ENCODE data around the gene TSHZ2. TPM values are rescaled to one million over a fixed set of nuclear protein-coding genes. Genes with fewer than 3 reads are reported as not detected.

Gene TSHZ2
- total RNA-seq, 1 donor from 2014 or later: 19.8 TPM

- no peak for DNase-seq (ENCODE audit: low spot score)
- no peak overlapping the region for H3K27ac Mint-ChIP-seq
- H3K36me3 Mint-ChIP-seq (ENCODE audit: low read depth): no peaks in the 10 kb centered on the region
- H3K4me3 Mint-ChIP-seq (ENCODE audit: low read depth): no peak overlapping the region
- no peaks in the 10 kb centered on the region for H3K27me3 Mint-ChIP-seq (ENCODE audit: low read depth)
- H3K9me3 Mint-ChIP-seq: no peaks in the 10 kb centered on the region
- H3K4me1 Mint-ChIP-seq (ENCODE audit: low read depth): peaks cover 10% of the 10 kb centered on the region
- intact Hi-C loops (cut with micrococcal nuclease): no loop called here
Measured at GRCh38 chr20:53208110-53208832, 236.1 kb downstream of the TSHZ2 start.

- no peak for DNase-seq (ENCODE audit: low spot score)
- Mint-ChIP-seq H3K27ac (no peak overlapping the region), H3K4me3 (ENCODE audit: low read depth) (no peak overlapping the region), H3K9me3 (no peaks in the 10 kb centered on the region), H3K4me1 (ENCODE audit: low read depth) (peaks cover 18% of the 10 kb centered on the region), H3K36me3 (ENCODE audit: low read depth) (no peaks in the 10 kb centered on the region), H3K27me3 (ENCODE audit: low read depth) (no peaks in the 10 kb centered on the region)
- intact Hi-C loops (cut with micrococcal nuclease): no loop called here
Measured at GRCh38 chr20:53210041-53210440, 237.9 kb downstream of the TSHZ2 start.

- Mint-ChIP-seq H3K36me3 (ENCODE audit: low read depth) (no peaks in the 10 kb centered on the region), H3K27ac (no peak overlapping the region), H3K27me3 (ENCODE audit: low read depth) (no peaks in the 10 kb centered on the region), H3K4me1 (ENCODE audit: low read depth) (peaks cover 22% of the 10 kb centered on the region), H3K9me3 (no peaks in the 10 kb centered on the region), H3K4me3 (ENCODE audit: low read depth) (no peak overlapping the region)
- no peak for DNase-seq (ENCODE audit: low spot score)
- intact Hi-C loops (cut with micrococcal nuclease): no loop called here
Measured at GRCh38 chr20:53210931-53211330, 238.8 kb downstream of the TSHZ2 start.

DNA sequence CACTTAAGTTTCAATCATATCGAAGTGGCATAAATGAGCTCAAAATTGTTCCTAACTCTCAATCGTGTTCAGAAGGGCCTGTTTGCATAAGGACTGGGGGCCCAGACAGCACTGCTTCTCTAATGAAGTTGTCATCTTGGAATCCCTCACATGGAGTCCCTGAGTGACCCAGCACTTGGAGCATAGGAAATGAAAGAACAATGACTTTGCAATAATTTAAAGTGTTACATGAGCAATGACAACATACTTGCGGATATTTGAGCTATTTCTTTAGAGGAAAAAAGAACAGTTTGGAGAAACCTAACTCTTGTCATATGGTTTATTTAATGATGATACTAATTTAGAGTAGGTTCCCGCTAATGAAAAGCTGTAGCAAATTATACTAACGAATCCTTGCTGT lies 239.9 kb downstream of the TSHZ2 start:
- H3K27ac Mint-ChIP-seq: no peak overlapping the region
- H3K4me3 Mint-ChIP-seq (ENCODE audit: low read depth): no peak overlapping the region
- H3K27me3 Mint-ChIP-seq (ENCODE audit: low read depth): no peaks in the 10 kb centered on the region
- intact Hi-C loops (cut with micrococcal nuclease): no loop called here
- no peak for DNase-seq (ENCODE audit: low spot score)
- peaks cover 28% of the 10 kb centered on the region for H3K4me1 Mint-ChIP-seq (ENCODE audit: low read depth)
- H3K36me3 Mint-ChIP-seq (ENCODE audit: low read depth): no peaks in the 10 kb centered on the region
- no peaks in the 10 kb centered on the region for H3K9me3 Mint-ChIP-seq

GRCh38 chr20:53214392-53214791 lies 242.2 kb downstream of the TSHZ2 start:
- Mint-ChIP-seq H3K4me3 (ENCODE audit: low read depth) (no peak overlapping the region), H3K4me1 (ENCODE audit: low read depth) (peaks cover 21% of the 10 kb centered on the region), H3K27me3 (ENCODE audit: low read depth) (no peaks in the 10 kb centered on the region), H3K27ac (no peak overlapping the region), H3K9me3 (no peaks in the 10 kb centered on the region), H3K36me3 (ENCODE audit: low read depth) (no peaks in the 10 kb centered on the region)
- no peak for DNase-seq (ENCODE audit: low spot score)
- intact Hi-C loops (cut with micrococcal nuclease): no loop called here

- Mint-ChIP-seq H3K4me1 (ENCODE audit: low read depth) (peaks cover 21% of the 10 kb centered on the region), H3K27ac (peak overlapping the region; percentile 60)
Measured at GRCh38 chr20:53215166-53215565, 243.0 kb downstream of the TSHZ2 start.

GRCh38 chr20:53216478-53216855 lies 244.3 kb downstream of the TSHZ2 start:
- intact Hi-C loops (cut with micrococcal nuclease): loop anchor here (2.0 to 5.0 kb wide), 6 partner anchors 69 to 974 kb away; no protein-coding TSS in a partner anchor
- Mint-ChIP-seq H3K4me3 (ENCODE audit: low read depth) (no peak overlapping the region), H3K36me3 (ENCODE audit: low read depth) (no peaks in the 10 kb centered on the region)

More at GRCh38 chr20:53215166-53215565, 243.0 kb downstream of the TSHZ2 start:
- Mint-ChIP-seq H3K27me3 (ENCODE audit: low read depth) (no peaks in the 10 kb centered on the region), H3K4me3 (ENCODE audit: low read depth) (no peak overlapping the region), H3K36me3 (ENCODE audit: low read depth) (no peaks in the 10 kb centered on the region), H3K9me3 (no peaks in the 10 kb centered on the region)
- DNase-seq (ENCODE audit: low spot score): no peak
- intact Hi-C loops (cut with micrococcal nuclease): loop anchor here (5.0 kb wide), 3 partner anchors 68 to 808 kb away; no protein-coding TSS in a partner anchor

DNA sequence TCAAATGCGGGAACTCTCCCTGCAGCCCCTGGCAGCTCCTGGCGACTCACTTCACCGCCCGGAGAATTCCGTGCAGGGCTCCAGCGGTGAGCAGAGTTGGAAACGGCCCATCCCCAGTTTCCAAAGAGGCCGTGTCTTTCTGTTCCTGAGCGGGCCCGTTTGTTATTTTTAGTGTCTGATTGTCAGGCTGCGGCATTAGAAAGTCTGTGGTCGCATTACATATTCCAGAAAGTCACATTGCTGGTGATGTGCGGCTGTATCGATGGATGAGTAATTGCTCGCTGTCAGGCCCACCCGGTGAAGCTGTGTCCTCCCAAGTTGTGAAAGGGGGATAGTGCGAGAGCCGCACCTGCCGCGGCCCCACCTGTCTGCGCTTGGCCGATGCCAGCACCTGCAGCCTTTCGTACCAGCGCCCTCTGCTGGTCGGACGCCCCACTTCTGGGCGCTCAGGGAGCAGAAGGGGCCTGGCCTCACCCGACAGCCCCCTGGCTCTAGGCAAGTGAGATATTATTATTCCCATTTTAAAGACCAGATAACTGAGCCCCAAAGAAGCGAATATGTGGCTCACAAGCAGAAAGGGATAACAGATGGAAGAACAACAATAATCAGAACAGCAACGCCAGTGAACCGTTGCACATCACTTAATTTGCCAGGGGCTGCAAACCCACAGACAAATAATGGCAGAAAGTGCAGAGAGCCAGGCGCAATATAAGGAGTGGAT lies 244.9 kb downstream of the TSHZ2 start:
- H3K27me3 Mint-ChIP-seq (ENCODE audit: low read depth): peaks cover under 1% of the 10 kb centered on the region
- intact Hi-C loops (cut with micrococcal nuclease): loop anchor here (2.0 to 5.0 kb wide), 6 partner anchors 70 to 974 kb away; no protein-coding TSS in a partner anchor
- H3K4me1 Mint-ChIP-seq (ENCODE audit: low read depth): peaks cover 23% of the 10 kb centered on the region
- no peak overlapping the region for H3K4me3 Mint-ChIP-seq (ENCODE audit: low read depth)
- no peak overlapping the region for H3K27ac Mint-ChIP-seq
- no peaks in the 10 kb centered on the region for H3K36me3 Mint-ChIP-seq (ENCODE audit: low read depth)
- DNase-seq (ENCODE audit: low spot score): peak; percentile 58
- H3K9me3 Mint-ChIP-seq: peaks cover 4% of the 10 kb centered on the region

More at GRCh38 chr20:53216478-53216855, 244.3 kb downstream of the TSHZ2 start:
- Mint-ChIP-seq H3K27me3 (ENCODE audit: low read depth) (no peaks in the 10 kb centered on the region), H3K9me3 (peaks cover 4% of the 10 kb centered on the region), H3K27ac (no peak overlapping the region), H3K4me1 (ENCODE audit: low read depth) (peaks cover 23% of the 10 kb centered on the region)
- DNase-seq (ENCODE audit: low spot score): no peak

- intact Hi-C loops (cut with micrococcal nuclease): no loop called here
- Mint-ChIP-seq H3K36me3 (ENCODE audit: low read depth) (no peaks in the 10 kb centered on the region), H3K4me1 (ENCODE audit: low read depth) (peaks cover 11% of the 10 kb centered on the region), H3K9me3 (peaks cover 4% of the 10 kb centered on the region), H3K27ac (no peak overlapping the region), H3K27me3 (ENCODE audit: low read depth) (peaks cover 3% of the 10 kb centered on the region), H3K4me3 (ENCODE audit: low read depth) (no peak overlapping the region)
- no peak for DNase-seq (ENCODE audit: low spot score)
Measured at GRCh38 chr20:53220482-53221307, 248.5 kb downstream of the TSHZ2 start.

- Mint-ChIP-seq H3K4me1 (ENCODE audit: low read depth) (peaks cover 8% of the 10 kb centered on the region), H3K36me3 (ENCODE audit: low read depth) (no peaks in the 10 kb centered on the region), H3K27ac (no peak overlapping the region), H3K27me3 (ENCODE audit: low read depth) (peaks cover 3% of the 10 kb centered on the region), H3K9me3 (peaks cover 4% of the 10 kb centered on the region), H3K4me3 (ENCODE audit: low read depth) (no peak overlapping the region)
- intact Hi-C loops (cut with micrococcal nuclease): no loop called here
- DNase-seq (ENCODE audit: low spot score): no peak
Measured at GRCh38 chr20:53221731-53222130, 249.6 kb downstream of the TSHZ2 start.

GRCh38 chr20:53222416-53222815 lies 250.3 kb downstream of the TSHZ2 start:
- no peak for DNase-seq (ENCODE audit: low spot score)
- Mint-ChIP-seq H3K9me3 (peaks cover 4% of the 10 kb centered on the region), H3K4me1 (ENCODE audit: low read depth) (peaks cover 2% of the 10 kb centered on the region), H3K27me3 (ENCODE audit: low read depth) (peaks cover 3% of the 10 kb centered on the region), H3K36me3 (ENCODE audit: low read depth) (no peaks in the 10 kb centered on the region), H3K4me3 (ENCODE audit: low read depth) (no peak overlapping the region), H3K27ac (no peak overlapping the region)
- intact Hi-C loops (cut with micrococcal nuclease): no loop called here

GRCh38 chr20:53222932-53223331 lies 250.8 kb downstream of the TSHZ2 start:
- DNase-seq (ENCODE audit: low spot score): no peak
- Mint-ChIP-seq H3K9me3 (peaks cover 4% of the 10 kb centered on the region), H3K27ac (no peak overlapping the region), H3K27me3 (ENCODE audit: low read depth) (peaks cover 3% of the 10 kb centered on the region), H3K36me3 (ENCODE audit: low read depth) (no peaks in the 10 kb centered on the region), H3K4me3 (ENCODE audit: low read depth) (no peak overlapping the region), H3K4me1 (ENCODE audit: low read depth) (peaks cover 2% of the 10 kb centered on the region)
- intact Hi-C loops (cut with micrococcal nuclease): no loop called here

Measured in activated T-helper 2 cell treated with anti-CD3 and anti-CD28 coated beads, Interferon-gamma antibody, Interleukin-2, Interleukin-4, amounts not matched to agents 10 μg/mL and 5 μg/mL and 100 μg/mL, durations not matched to agents 14 hours and 24 hours and 36 hours (primary cell).